SW 1271 (cell line): ENCODE results near the gene KRT2.

ENCODE experiments used
- DNase-seq, 2 experiments: peaks; one replicate each; lab custom pipeline; 2025; lab: John Stamatoyannopoulos, UW

KRT2 gene

DNA sequence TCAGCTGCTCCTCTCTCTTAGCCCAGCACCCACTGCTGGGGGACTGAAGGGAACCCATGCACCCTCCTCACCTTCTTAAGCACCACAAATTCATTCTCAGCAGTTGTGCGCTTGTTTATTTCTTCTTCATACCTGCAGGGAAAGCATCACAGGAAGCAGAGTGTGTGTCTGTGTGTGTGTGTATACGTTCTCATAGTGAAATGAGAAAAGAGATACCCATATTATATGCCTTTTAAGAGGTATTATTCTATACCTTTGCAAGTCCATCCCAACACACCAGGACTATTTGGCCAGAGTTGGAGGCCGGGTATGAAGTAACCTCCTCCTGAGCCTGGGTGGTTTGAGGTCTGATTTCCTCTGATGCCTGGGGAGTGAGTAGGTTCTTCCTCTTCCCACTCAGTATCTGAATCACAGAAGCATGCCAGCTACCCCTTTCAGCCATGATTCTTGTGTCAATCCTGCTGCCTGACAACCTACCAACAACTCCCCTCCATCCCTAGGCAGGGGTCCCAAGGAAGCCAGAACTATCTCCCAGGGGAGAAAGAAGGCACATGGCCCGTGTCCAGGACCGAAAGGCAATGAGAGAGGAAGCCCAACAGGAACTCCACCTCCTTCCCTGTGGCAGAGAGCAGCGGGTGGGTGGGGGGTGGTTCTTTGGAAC lies 36.7 kb downstream of the KRT2 start:
- no peak for DNase-seq

DNA sequence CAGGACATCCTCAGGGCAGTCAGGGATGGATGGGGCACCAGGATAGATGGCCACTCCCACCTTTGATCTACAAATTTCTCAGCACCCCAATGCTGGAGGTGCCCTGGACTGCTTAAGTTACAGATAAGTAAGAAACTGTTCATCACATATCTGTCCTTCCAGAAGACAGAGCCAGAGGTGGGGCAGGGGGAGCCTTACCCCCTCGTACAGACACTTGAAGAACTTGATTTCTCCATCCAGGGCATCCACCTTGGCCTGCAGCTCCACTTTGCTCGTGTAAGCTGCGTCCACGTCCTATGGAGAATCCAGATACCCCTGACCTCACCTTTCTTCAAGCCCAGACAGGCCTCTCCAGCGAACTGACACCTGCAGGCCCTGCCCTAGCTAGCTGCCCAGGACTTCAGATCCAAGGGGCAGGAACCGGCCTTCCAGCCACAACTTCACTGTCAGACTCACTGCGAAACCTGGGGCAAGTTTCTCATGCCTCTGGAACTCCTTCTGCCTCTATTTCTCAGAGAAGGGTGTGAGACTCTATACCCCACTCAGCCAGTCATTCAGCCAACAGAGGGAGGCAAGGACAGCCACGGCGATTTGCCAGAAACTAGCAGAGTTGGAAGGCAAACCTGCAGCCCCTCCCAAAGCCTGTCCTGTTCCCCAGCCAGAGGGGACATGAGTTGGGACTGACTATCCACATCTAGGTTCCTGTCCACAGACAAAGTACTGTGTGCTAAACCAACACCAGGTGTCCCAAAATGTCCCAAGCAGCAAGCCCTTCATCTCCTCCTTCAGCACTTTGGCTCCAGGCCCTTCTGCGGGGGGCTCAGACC lies 37.4 kb downstream of the KRT2 start:
- DNase-seq, result no peak

DNA sequence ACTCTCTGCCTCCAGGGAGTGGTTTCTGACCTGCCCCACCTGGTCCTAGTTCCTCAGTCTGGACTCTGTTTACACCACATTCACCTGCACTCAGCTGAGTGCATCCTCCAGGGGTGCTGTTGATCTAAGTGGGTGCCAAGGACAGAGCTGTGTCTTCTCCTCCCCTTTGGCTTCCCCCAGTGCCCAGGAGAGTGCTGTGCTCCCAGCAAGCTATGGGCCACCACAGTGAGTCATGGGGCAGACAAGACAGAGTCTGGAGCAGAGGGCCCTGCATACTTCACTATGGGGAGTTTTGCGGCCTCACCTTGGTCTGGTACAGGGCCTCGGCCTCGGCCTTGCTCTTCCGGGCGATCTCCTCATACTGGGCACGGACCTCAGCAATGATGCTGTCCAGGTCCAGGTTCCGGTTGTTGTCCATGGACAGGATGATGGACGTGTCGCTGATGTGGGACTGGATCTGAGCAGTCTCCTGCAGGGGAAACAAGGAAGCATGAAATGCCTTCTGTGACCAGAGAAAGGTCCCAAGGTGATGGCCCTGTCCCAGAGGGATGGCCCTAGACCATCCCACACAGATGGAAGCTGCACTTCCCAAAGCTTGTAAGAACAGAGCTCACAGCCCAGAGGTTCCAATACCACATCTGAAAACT lies 38.5 kb downstream of the KRT2 start:
- DNase-seq, result no peak

DNA sequence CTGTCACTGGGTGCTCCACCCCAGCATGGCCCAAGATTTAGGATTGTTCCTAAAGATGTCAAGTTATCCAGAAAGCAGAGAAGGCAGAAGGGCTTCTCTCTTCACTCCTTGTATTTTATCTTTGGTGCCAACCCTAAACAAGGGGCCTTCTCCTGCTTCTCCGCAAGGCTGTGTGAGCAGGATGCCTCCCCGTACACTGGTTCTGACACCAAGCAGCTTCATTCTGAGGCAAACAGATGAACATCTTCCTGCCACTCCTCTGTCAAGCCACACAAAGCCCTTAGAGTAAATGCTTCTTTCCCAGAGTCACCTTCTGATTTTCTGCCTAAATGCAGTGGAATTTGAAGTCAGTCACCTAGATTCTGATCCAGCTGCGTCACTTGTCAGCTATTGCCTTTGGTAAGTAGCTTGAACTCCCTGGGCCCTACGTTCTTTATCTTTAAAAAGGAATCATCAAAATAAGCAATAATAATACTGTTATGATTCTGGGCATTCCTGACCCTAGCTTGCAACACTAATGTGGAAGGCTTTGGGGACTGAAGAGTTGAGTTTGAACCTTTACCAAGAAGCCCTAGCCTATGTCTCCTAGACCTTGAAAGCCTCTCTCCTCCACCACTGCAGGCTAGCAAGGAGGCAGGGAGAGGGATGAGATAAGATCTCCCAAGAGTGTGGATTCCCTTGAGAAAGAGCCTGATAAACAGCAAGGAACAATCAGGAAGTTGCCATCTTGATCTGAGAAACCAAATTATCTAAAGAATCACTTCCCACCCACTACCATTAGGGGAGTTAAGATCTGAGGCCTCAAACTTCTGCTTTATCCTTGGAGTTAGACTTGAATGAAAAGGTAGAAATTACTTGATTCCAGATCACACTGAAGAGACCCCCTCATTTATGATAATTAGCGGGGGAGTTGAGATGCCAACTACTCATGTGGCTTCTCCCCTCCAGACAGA lies 39.3 kb downstream of the KRT2 start:
- DNase-seq, result no peak

DNA sequence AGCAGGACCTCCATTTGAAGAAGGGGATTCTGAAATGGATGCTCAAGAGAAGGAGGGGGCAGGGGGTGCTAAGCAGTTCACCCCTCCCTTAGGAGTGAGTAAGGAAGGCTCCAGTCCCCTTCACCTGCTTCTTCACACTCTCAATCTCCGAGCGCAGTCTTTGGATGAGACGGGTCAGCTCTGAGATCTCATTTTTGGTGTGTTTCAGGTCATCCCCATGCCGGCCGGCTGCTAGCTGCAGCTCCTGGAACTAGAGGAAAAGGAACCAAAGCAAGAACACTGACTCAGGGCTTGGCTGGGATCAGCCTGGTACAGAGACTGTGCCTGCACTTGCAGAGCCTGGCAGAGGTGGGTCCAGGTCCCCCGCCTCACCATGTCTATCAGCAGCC lies 40.9 kb downstream of the KRT2 start:
- no peak for DNase-seq

DNA sequence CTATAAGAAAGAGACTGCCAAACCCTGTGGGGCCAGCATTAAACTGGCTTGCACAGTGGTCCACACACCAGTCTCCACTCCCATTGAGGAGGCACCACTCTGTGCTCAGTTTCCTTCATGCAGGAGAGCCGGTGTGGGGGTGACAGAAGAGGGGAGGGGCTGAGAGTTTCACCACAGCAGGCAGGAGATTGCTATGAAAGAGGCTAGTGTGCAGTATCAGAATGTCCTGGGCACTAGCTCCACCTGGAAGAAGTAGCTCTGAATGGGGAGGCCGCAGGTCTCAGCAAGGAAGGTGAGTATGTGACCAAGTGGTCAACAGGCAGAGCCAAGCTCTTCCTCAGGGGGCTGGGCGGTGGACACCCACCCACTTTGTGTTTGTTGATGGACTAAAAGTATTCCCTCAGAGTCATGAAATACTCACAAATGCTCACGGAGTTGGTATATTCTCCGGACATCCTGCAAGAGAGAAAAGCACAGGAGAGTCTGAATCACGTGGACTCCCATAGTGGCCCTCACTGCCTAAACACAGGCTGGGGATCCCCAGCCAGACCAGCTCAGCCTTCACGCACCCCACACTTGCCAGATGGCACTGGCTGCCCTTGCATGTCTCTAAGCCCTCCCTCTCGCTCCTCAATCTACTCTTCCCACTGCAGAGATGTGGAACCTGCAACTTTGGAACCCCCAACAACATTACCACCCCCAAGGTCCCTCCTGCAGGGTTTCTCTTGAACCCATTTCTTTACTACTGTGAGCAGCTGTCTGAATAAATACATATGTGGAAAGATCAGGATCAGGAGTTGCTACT lies 43.0 kb downstream of the KRT2 start:
- no peak for DNase-seq

DNA sequence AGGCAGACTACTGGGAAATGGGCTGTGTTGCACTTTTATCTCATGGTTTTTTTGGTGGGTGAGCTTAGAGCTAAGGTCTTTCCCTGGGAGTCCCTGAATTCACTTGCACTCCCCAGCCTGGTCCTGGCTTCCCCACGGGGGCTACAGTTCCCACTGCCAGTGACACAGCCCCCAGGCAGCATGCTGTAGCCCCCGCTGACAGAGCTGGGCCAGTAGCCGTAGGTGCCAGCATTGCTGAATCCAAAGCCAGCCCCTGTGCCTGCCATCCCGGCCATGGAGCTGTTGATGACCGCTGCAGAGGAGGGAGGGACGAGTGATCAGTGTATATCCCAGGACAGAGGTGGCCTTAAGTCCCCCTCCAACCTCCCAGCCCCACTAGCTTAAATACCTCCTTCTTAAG lies 43.9 kb downstream of the KRT2 start:
- DNase-seq, result no peak

DNA sequence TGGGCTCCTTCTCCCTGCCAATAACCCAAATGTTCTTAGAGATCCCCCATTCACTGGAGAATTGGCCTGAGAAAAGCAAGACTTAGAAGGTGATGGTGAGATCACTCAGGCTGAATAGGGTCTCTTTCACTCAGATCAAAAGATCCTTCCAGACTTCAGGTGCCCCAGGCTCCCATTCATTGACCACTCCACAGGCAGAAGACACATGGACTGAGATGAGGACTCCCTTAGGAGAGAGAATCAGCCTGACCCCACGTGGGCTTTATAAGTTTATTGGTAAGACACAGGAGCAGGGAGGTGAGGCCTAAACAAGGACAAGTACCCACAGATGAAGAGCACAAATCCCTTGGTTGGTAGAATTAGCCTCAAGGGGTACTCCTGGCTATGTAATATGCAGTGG lies 44.7 kb downstream of the KRT2 start:
- no peak for DNase-seq

DNA sequence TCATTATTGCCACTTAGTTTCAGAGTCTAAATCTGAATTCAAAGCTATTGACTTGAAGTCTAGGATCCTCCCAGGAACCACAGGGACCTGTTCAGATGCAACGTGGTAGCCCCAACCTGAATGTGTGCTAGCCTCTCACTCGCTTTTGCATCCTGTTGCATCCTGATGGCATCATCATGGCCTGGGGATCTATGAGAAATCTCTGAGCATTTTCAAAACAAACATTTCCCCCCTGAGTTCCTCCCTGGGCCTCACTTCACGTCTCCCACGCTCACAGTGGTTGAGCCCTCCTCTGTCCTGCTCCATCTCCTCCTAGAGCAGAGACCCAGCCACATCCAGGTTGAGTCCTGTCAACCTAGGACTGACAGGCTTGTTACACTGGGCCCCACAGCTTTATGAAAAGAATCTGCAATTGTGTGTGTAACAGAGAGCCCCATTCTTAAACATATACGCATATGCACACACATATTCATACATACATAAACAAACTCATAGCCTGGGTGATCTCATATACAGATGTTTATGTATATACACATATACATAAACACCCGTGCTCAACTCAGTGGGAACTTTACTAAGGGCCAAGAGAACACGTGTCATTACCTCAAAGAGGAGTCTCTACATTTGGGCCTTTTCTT lies 45.3 kb downstream of the KRT2 start:
- DNase-seq, result no peak

DNA sequence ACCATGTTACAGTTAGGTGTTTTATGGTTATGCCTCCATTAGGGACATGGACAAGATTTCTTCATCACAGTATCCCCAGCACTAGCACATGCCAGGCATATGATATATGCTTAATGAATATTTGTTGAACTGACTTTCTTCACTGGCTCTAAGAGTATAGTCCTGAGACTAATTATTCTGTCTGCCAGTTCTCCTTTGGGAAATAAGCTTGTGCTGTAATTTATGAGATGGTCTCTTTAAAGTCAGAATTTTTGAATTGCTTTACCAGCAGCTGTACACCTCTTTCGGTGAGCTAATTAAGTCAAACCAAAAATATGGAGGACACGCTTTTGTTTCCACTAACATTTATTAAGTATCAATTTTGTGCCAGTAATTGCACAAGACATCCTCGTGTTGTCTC lies 45.9 kb downstream of the KRT2 start:
- no peak for DNase-seq

DNA sequence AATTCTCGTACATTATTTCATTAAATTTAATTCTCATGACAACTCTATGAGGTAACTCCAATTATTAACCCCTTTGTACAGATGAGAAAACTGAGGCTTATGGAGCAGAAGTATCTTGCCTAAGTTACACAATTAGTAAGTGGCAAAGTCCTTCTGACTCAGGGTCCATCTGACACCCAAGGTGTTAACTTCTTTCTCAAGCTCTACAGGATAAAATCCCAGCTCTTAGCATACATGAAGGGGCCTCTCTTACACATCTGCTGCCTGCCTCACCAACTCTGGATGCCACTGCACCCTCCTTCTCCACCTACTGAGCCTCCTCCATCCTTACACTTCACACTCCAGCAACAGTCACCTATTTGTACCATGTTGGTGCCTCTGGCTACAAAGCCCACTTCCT lies 46.5 kb downstream of the KRT2 start:
- DNase-seq, result no peak

DNA sequence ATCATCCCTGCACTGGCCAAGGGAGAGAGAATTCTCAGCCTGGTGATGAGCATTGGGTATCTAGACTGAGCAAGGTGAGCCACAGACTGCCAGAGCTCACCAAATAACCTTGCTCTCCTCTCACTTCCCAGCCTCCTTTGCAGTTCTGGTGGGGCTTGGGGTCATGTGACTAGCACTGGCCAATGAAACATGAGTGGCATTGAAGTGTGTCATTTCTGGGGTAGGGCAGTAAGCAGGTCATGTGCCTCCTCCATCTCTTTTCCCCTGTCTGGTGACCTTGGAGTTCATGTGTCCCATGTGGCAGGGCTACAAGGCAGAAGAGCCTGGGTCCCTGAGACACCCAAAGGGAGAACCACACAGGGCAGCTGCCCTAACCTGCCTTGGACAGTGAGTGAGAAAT lies 47.2 kb downstream of the KRT2 start:
- no peak for DNase-seq

DNA sequence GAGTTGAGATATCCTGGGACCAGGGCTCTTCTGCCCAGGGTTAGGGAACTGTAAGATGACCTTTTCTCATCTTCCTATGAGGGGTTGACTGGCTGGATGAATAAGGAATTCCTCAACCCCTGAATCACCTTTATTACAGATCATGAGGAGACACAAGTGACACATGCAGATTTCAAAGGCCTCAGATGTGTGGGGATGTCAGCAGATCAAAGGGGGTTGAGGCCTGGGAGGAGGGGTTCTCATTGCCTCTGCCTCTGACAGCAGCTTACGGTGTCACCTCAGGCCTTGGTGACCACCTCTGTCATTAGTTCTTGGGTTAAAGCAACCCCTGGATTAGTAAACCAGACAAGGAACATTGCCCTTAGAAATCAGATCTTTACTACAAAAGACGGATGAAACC lies 48.7 kb downstream of the KRT2 start:
- no peak for DNase-seq

DNA sequence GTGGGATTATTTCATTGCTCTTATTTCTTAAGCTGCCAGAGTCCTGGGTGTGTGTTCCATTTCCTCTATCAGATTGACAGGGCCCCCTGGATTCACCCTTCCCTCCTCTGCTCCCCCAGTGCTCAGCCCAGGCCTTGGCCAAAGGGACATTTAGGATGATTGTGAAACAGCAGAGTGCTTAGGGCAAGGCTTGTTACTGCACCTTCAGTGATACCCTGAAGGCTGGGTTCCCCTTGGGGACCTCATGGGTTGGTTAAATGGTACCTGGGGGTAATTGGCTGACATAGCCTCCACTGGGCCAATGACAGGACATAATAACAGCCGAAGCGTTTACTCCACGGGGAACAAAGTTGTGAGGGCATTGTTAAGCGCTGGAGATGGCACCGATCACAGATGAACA lies 49.5 kb downstream of the KRT2 start:
- no peak for DNase-seq

DNA sequence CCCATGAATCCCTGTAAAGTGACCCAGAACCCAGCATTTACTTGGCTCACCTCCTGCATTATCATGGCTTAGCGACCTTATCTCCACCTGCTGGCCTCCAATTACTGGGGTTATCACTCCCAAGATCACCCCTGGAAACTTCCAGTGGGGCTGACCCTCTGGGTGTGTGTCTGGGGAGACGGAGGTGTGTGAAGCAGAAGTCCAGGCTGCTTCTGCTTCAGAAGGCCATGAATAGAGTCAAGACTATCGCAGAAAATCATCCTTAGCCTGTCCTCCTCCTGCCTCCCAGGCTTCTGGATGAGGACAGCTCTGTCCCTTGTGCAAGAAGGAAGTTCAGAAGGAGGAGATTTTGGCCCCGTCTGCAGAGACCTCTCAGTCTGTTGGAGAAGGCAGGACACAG lies 50.3 kb downstream of the KRT2 start:
- no peak for DNase-seq

DNA sequence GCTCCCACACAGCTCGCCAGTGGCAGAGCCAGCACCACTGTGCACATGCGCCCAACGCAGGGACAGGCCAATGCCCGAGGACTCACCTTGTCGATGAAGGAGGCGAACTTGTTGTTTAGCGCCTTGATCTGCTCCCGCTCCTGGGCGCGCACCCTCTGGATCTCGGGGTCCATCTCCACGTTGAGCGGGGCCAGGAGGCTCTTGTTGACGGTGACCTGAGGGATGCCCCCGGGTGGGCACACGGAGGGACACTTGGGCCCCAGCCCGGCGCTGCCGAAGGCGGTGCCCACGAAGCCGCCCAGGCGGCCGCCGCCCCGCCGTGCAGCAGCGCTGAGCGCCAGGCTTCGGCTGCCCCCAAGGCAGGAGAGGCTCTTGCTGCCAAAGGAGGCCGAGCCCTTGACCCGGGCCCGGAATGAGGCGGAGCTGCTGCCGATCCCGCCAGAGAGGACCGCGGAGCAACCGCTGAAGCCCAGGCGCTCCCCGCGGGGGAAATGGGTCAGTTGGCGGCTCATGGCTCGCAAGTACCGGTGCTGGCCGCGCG lies 51.0 kb downstream of the KRT2 start, which contains the start of gene KRT72:
KRT72 (minus strand) TSS at position 523 of the 541 bp plus-strand sequence; CDS start at position 512, 11 bp downstream.
- no peak for DNase-seq

DNA sequence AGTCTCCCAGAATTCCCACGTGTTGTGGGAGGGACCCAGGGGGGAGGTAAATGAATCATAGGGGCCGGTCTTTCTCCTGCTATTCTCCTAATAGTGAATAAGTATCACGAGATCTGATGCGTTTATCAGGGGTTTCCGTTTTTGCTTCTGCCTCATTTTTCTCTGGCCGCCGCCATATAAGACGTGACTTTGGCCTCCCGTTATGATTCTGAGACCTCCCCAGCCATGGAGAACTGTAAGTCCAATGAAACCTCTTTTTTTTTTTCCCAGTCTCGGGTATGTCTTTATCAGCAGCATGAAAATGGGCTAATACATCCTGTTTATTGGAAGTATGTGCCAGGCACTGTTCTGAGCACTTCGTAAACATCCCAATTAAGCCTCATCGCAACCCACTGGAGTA lies 51.5 kb downstream of the KRT2 start:
- no peak for DNase-seq

DNA sequence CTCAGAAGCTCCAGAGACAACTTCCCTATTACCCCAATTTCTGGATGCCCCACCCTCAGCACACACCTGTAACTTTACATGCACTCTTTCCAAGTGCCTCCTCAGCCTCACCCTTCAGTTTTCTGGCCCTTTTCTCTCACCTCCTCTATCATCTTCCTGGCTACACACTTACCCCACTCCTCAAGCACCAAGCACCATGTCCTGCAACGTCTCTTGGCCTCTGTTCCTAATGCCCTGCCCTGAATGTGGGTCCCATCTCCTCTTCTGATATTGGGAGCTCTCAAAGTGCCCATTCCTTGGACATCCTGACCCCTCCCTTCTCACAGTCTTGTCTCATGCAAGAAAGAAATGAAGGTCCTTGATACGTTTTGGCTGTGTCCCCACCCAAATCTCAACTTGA lies 51.9 kb downstream of the KRT2 start:
- no peak for DNase-seq

DNA sequence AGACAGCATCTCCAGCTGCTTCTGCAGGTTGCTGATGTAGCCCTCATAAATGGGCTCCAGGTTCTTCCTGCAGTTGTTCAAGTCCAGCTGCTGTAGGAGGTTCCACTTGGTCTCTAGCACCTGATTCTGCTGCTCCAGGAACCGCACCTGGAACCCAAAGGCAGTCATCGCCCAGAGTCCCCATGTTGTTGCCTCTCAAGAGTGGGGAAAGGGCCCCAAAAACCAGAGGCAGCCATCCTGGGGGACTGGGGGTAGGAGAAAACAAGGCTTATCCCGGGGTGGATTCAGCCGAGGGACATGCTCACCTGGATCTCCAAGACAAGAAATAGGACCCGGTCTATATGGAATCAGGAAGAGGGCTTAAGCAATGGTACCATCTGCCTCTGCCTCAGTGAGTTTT lies 53.0 kb downstream of the KRT2 start:
- DNase-seq, result no peak
